Measurements from ENCODE around the gene KRT72.

- TF ChIP-seq REST (IDR thresholded peaks at IDR 0.05; ENCODE audit: unreplicated experiment): no peak
- TF ChIP-seq EZH2phosphoT487 (IDR thresholded peaks at IDR 0.05; ENCODE audit: unreplicated experiment): no peak
- TF ChIP-seq CTCF (conservative IDR thresholded peaks at IDR 0.05; ENCODE audit: low read depth in 2 of 2): no peak
- no peak for TF ChIP-seq ZNF331 (CRISPR knock-in tag; IDR thresholded peaks at IDR 0.05; ENCODE audit: low read depth)
- TF ChIP-seq POLR2AphosphoS5 (IDR thresholded peaks at IDR 0.05; ENCODE audit: low read depth): no peak
- no peak for TF ChIP-seq EZH2 (IDR thresholded peaks at IDR 0.05; ENCODE audit: low read depth, unreplicated experiment)
- TF ChIP-seq JUNB (IDR thresholded peaks at IDR 0.05; ENCODE audit: unreplicated experiment): no peak
- TF ChIP-seq STAT1 (IDR thresholded peaks at IDR 0.05; ENCODE audit: unreplicated experiment): no peak
- TF ChIP-seq NANOG (IDR thresholded peaks at IDR 0.05; ENCODE audit: borderline replicate concordance): no peak
- no peak for TF ChIP-seq ETS1 (IDR thresholded peaks at IDR 0.05)
- TF ChIP-seq CREB1 (CRISPR knock-in tag; IDR thresholded peaks at IDR 0.05; ENCODE audit: low read depth): no peak
- TF ChIP-seq ZNF462 (CRISPR knock-in tag; IDR thresholded peaks at IDR 0.05): no peak
- no peak for TF ChIP-seq ZNF114 (CRISPR knock-in tag; IDR thresholded peaks at IDR 0.05)
Observed at GRCh38 chr12:52644078-52644415, 42.8 kb upstream of the KRT72 start.

All from GM23338 (cell line).